ENCODE results near the gene EXO1.

Gene EXO1

DNA sequence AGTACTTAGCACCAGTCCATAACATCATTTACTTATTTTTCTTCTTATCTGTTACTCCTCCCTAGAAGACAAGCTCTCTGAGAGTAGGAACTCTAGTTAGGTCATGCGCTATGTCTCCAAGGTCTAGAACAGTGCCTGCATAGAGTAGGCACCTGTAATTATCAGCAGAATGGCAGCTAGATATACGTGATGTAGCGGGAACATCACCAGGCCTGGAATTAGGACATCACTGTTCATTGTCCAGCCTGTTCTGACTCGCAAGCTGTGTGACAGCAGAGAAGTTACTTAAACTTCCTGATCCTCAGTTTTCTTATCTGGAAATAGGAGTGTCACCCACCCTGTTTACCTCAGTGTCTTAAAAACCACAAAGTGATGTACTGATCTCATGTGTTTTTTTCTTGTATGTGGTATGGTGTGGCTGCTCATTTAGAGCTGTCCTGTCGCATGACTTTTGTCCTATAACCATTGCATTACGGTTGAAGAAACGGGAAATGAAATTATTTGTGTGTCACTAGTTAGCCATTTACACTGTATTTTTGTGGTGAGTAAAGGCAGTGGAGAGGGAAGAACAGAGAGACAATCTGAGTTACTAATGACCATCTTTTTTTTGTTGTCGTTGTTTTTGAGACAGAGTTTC, 37.1 kb upstream of the EXO1 start:
- no peak for DNase-seq
- peaks cover 68% of the 10 kb centered on the region for H3K27me3 ChIP-seq (ENCODE audit: insufficient read depth, low read depth, severe bottlenecking)
- no peaks in the 10 kb centered on the region for H3K9me3 ChIP-seq (ENCODE audit: severe bottlenecking)
- H3K27ac ChIP-seq = no peak overlapping the region
- H3K36me3 ChIP-seq = no peaks in the 10 kb centered on the region
- no peak overlapping the region for H3K4me3 ChIP-seq (ENCODE audit: low read depth, low read length)
- TF ChIP-seq CTCF (IDR thresholded peaks at IDR 0.05; ENCODE audit: low read depth, low read length) = no peak

DNA sequence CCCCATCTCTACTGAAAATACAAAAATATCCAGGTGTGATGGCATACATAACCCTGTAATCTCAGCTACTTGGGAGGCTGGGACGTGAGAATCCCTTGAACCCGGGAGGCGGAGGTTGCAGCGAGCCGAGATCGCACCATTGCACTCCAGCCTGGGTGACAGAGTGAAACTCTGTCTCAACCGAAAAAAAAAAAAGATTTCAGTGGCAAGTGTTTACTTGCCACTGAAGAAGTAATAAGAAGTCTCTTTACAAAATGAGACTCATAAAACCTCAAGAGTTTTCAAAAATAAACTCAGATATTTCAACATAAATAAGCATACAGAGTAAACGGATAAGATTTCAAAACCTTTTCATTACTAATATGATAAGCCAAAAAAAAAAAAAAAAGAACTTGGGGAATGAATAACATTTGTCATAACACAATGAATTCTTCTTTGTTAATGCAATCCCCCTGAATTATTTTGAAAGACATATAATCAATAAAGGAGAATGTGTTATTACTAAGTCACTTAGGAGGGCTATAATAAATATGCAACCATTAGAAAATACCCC, 34.2 kb upstream of the EXO1 start:
- Histone ChIP-seq H3K36me3 (no peaks in the 10 kb centered on the region), H3K27ac (no peak overlapping the region), H3K27me3 (ENCODE audit: insufficient read depth, low read depth, severe bottlenecking) (peaks cover 62% of the 10 kb centered on the region), H3K9me3 (ENCODE audit: severe bottlenecking) (no peaks in the 10 kb centered on the region), H3K4me3 (ENCODE audit: low read depth, low read length) (no peak overlapping the region)
- no peak for DNase-seq
- TF ChIP-seq CTCF (IDR thresholded peaks at IDR 0.05; ENCODE audit: low read depth, low read length) = no peak

GRCh38 chr1:241816008-241816407, 32.0 kb upstream of the EXO1 start:
- TF ChIP-seq CTCF (IDR thresholded peaks at IDR 0.05; ENCODE audit: low read depth, low read length) = no peak

GRCh38 chr1:241817331-241817792, 30.6 kb upstream of the EXO1 start:
- Histone ChIP-seq H3K27me3 (ENCODE audit: insufficient read depth, low read depth, severe bottlenecking) (peaks cover 60% of the 10 kb centered on the region), H3K9me3 (ENCODE audit: severe bottlenecking) (no peaks in the 10 kb centered on the region), H3K4me3 (ENCODE audit: low read depth, low read length) (no peak overlapping the region), H3K27ac (no peak overlapping the region), H3K36me3 (no peaks in the 10 kb centered on the region)
- DNase-seq = no peak
- no peak for TF ChIP-seq CTCF (IDR thresholded peaks at IDR 0.05; ENCODE audit: low read depth, low read length)

More at GRCh38 chr1:241816008-241816407, 32.0 kb upstream of the EXO1 start:
- no peaks in the 10 kb centered on the region for H3K9me3 ChIP-seq (ENCODE audit: severe bottlenecking)
- no peak overlapping the region for H3K4me3 ChIP-seq (ENCODE audit: low read depth, low read length)
- peaks cover 62% of the 10 kb centered on the region for H3K27me3 ChIP-seq (ENCODE audit: insufficient read depth, low read depth, severe bottlenecking)
- H3K27ac ChIP-seq = no peak overlapping the region
- no peaks in the 10 kb centered on the region for H3K36me3 ChIP-seq
- no peak for DNase-seq

DNA sequence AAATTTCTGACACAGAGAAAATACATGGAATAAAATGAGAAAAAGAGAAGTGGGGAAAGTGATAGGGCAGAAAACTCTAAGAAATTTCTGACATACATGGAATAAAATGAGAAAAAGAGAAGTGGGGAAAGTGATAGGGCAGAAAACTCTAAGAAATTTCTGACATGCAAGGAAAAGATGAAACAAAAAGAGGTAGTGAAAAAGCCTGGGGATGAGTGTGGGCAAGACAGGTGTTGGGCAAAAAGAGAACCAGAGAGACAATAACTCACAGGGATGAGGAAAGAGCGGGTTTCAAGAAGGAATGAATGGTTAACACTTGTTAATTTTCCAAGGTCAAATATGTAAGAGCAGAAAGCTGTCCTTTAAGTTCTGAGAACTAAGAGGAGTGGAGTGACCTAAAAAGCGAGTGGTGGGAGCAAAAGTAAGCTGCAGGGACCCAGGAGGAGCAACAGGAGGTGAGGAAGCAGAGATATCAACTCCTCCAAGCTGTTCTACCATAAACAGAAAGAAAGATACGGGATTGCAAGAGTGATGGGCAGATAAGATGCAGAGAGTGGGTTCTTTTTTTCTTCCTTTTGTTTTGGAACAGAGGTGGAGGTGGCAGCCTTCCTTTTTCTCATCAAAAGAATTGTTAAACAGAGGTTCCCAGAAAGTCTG, 29.9 kb upstream of the EXO1 start:
- Histone ChIP-seq H3K27me3 (ENCODE audit: insufficient read depth, low read depth, severe bottlenecking) (peaks cover 53% of the 10 kb centered on the region), H3K4me3 (ENCODE audit: low read depth, low read length) (no peak overlapping the region), H3K27ac (no peak overlapping the region), H3K36me3 (no peaks in the 10 kb centered on the region), H3K9me3 (ENCODE audit: severe bottlenecking) (no peaks in the 10 kb centered on the region)
- no peak for TF ChIP-seq CTCF (IDR thresholded peaks at IDR 0.05; ENCODE audit: low read depth, low read length)
- DNase-seq = no peak

All from WERI-Rb-1 (cell line).